Transverse colon (tissue), 4 donors: ENCODE results near the gene EFCAB8.

Experiments
- CTCF ChIP-seq, 5 experiments: fragments of 200-600 bp in 3 of 5; fragments of 450-650 bp in 2 of 5; sonication (generic) in 3 of 5; IDR thresholded peaks; 1 replicate in 2 of 5; 2 replicates in 3 of 5; pipeline ENCODE4 v1.5.1; 2016 to 2017; ENCODE audit warnings: antibody characterized with exemption in 5 of 5, inconsistent platforms in 3 of 5, mild to moderate bottlenecking in 2 of 5, moderate library complexity in 1 of 5
- EP300 ChIP-seq: sonication (generic); formaldehyde crosslinking; IDR thresholded peaks from one replicate; pipeline ENCODE4 v1.6.1; 2017; ENCODE audit warnings: antibody characterized with exemption, low read depth
- POLR2A ChIP-seq: fragments of 450-650 bp; IDR thresholded peaks from one replicate; pipeline ENCODE4 v1.6.1; 2016; ENCODE audit warnings: antibody characterized with exemption, mild to moderate bottlenecking, moderate library complexity
- POLR2AphosphoS5 ChIP-seq, 3 donors: sonication (generic); formaldehyde crosslinking; IDR thresholded peaks; one replicate each; pipeline ENCODE4 v1.6.1; 2016; ENCODE audit warnings: antibody characterized with exemption in 3 of 3

- TF ChIP-seq CTCF (IDR thresholded peaks at IDR 0.05): no peak
- TF ChIP-seq POLR2A: no peak
- TF ChIP-seq POLR2AphosphoS5 (IDR thresholded peaks at IDR 0.05): no peak
- no peak for TF ChIP-seq EP300
These were observed at the start of gene EFCAB8 for GRCh38 chr20:32858701-32859372.
